Measurements from ENCODE around the gene APOC4.
"Not testable (repeated sequence)": the region's sequence is repeated elsewhere in the genome, so short reads cannot be mapped to it uniquely, and the experiment has no call there.

Gene APOC4

GRCh38 chr19:44960906-44961728 is 19.1 kb downstream of the APOC4 start:
- no peak for DNase-seq

GRCh38 chr19:44961821-44962220 is 19.8 kb downstream of the APOC4 start:
- no peak for DNase-seq

GRCh38 chr19:44968118-44968517 is 26.1 kb downstream of the APOC4 start:
- no peak for DNase-seq

GRCh38 chr19:44968670-44969069 is 26.6 kb downstream of the APOC4 start:
- no peak for DNase-seq

DNA sequence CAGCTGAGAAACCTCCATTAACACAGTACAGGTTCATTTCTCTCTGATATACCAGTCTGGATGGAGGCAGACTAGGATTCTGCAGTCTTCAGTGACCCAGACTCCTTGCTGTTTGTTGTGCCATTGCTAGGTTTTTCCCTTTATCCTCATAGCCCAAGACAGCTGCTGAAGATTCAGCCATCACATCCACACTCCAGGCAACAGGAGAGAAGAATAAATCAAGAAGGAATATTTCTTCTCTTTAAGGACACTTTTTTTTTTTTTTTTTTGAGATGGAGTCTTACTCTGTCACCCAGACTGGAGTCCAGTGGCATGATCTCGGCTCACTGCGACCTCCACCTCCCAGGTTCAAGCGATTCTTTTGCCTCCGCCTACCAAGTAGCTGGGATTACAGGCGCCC is 27.4 kb downstream of the APOC4 start:
- DNase-seq: no peak

DNA sequence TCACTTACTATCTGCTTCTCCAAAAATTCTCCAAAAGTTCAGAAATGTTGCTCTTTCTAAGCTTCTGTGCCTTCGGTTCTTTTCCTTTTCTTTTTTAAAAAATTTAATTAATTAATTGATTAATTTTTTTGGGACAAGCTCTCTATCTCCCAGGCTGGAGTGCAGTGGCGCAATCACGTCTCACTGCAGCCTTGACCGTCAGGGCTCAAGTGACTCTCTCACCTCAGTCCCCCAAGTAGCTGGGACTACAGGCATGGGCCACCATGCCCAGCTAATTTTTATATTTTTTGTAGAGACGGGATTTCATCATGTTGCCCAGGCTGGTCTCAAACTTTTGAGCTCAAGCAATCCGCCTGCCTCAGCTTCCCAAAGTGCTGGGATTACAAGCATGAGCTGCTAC is 29.4 kb downstream of the APOC4 start:
- DNase-seq: not testable (repeated sequence)

DNA sequence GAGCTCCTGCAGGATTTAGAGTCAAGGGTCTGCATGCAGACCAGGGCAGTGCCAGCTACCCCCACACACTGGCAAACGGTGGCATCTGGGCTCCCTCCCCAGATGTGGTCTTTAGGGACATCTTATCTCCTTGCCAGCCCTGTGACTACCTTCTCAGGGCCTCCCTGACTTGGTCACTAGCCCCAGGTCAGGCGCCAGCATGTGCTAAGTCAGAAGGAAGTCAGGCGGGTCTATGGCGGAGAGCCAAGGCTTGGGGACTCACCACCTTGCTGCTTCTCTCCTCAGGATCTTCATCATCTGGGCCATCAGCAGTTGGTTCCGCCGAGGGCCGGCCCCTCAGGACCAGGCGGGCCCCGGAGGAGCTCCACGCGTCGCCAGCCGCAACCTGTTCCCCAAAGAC is 30.8 kb downstream of the APOC4 start:
- DNase-seq: no peak

DNA sequence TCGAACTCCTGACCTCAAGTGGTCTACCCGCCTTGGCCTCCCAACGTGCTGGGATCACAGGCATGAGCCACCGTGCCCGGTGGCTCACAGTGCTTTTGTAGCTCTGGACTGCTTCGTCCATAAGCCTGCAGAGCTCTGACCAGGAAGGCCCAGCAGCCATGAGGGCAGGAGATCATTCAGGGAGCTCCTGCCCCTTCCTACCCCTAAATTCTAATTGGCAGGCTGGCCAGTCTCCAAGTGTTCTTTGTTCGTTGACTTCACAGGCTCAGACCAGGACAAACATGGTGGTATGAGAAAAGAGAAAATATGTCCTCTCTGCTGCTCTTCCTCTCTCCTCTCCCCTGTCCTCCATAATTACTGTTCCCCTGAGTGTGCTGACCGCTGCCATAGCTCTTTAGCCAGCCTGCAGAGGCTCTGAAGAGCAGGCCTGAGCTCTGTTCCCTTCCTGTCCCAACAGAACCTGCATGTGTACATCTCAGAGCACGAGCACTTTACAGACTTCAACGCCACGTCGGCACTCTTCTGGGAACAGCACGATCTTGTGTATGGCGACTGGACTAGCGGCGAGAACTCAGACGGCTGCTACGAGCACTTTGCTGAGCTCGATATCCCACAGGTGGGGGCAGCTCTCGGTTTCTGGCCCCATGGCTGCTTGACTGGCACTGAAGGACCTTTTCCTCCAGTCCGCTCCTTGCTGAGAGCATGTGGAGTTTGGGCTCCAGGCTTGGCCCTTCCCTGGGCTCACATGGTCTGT is 32.1 kb downstream of the APOC4 start:
- no peak for DNase-seq

DNA sequence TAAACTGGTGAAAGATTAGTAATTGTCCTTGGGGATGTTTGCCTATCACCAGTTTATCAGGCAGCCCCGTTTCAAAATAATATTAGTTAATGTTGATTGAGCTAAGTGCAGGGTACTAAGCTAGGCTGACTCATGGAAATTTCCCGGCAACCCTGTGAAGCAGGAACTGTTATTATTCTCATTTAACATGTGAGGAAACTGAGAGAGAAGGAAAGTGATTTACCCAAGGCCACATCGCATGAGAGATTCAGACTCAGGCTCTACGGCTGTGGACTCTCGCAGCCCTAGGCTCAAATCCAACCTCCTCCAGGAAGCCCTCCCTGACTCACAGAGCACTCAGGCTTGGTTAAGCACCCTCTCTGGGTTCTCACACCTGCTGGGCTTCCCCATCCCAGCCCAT is 32.8 kb downstream of the APOC4 start:
- DNase-seq: no peak

- DNase-seq: no peak
Measured at GRCh38 chr19:44975444-44975843, 33.4 kb downstream of the APOC4 start.

- DNase-seq: no peak
Measured at GRCh38 chr19:44984005-44984404, 42.0 kb downstream of the APOC4 start.

DNA sequence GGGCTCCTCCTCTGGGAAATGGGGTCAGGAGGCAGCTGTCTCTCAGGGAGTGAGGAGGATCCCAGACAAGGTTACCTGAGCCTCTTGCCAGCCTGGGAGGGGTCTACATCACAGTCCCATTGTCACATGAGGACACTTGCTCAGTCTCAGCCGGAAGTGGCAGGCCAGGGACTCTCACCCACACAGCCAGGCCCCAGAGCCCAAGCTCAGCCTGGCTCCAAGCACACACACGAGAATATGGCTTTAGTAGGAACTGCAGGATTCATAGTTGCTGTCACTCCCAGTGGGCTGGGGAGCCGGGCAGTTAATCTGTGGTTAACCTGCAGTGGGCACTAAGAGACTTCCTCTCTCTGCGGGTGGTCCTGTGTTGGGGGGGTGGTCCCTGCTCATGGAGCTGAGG is 43.4 kb downstream of the APOC4 start:
- no peak for DNase-seq

DNA sequence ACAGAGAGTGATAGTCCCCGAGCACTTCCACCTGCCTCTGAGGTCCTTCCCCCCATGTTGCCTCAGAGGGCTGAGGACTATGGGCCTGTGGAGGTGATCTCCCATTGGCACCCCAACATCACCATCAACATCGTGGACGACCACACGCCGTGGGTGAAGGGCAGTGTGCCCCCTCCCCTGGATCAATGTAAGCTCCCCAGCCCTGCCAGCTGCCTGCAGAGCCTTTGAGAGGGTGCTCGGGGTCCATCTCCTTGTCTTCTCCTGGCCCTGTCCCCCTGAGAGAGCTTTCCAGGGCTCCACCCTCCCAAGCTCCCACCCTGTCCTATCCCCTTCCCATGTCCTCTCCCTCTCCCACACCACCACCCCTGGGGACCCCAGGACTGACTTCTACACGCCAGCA is 44.4 kb downstream of the APOC4 start:
- no peak for DNase-seq

DNA sequence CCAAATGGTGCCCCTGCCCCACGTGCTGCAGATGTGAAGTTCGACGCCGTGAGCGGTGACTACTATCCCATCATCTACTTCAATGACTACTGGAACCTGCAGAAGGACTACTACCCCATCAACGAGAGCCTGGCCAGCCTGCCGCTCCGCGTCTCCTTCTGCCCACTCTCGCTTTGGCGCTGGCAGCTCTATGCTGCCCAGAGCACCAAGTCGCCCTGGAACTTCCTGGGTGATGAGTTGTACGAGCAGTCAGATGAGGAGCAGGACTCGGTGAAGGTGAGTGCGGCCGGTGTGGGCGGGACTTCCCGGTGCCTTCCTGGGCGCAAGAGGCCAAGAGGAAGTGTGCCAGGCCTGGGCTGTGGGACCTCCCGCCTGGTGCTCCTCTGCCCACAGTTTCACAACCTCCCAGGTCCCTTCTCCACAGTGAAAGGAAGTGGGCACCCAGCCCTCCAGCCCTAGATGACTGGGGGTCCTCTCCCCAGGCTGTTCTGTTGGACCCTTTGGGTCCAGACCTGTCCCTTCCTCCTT is 45.2 kb downstream of the APOC4 start:
- no peak for DNase-seq

- DNase-seq: no peak
Measured at GRCh38 chr19:44988273-44988672, 46.2 kb downstream of the APOC4 start.

GRCh38 chr19:44988896-44989556 is 47.0 kb downstream of the APOC4 start:
- peak; percentile 49 for DNase-seq

- no peak for DNase-seq
Measured at GRCh38 chr19:44990459-44990858, 48.4 kb downstream of the APOC4 start.

GRCh38 chr19:44990966-44991365 is 48.9 kb downstream of the APOC4 start:
- DNase-seq: no peak

GRCh38 chr19:44992336-44993163 is 50.5 kb downstream of the APOC4 start:
- no peak for DNase-seq

DNA sequence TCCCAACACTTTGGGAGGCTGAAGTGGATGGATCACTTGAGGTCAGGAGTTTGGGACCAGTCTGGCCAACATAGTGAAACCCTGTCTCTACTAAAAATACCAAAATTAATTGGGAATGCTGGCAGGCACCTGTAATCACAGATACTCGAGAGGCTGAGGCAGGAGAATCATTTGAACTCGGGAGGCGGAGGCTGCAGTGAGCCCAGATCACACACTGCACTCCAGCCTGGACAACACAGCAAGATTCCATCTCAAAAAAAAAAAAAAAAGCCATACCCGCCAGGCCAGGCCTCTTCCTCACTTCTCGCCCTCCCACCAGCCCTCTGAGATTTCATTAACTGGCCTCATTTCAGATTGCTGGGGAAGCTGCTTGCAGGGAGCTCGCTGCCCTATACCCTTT is 51.5 kb downstream of the APOC4 start:
- no peak for DNase-seq

GRCh38 chr19:44993926-44994537 is 52.0 kb downstream of the APOC4 start:
- DNase-seq: no peak
